ENCODE measurements around the gene UPK1A. TPM values are rescaled to one million over a fixed set of nuclear protein-coding genes. Genes with fewer than 3 reads are reported as not detected.
"Not testable (repeated sequence)": the region's sequence is repeated elsewhere in the genome, so short reads cannot be mapped to it uniquely, and the experiment has no call there.

The UPK1A gene
- total RNA-seq, 1 donor from 2014 or later: not detected

GRCh38 chr19:35722461-35722860 is 56.1 kb downstream of the UPK1A start:
- H3K4me3 ChIP-seq (ENCODE audit: low read depth, low read length): no peak overlapping the region
- peaks cover 8% of the 10 kb centered on the region for H3K36me3 ChIP-seq (ENCODE audit: control insufficient read depth, insufficient read depth, low read length)
- no peak for TF ChIP-seq CTCF (IDR thresholded peaks at IDR 0.05; ENCODE audit: insufficient read depth, low read length, poor library complexity, severe bottlenecking)
- DNase-seq (ENCODE audit: low read depth): no peak
- no peaks in the 10 kb centered on the region for H3K27me3 ChIP-seq (ENCODE audit: control insufficient read depth, insufficient read depth, low read length)

- no peak for TF ChIP-seq CTCF (IDR thresholded peaks at IDR 0.05; ENCODE audit: insufficient read depth, low read length, poor library complexity, severe bottlenecking)
- no peaks in the 10 kb centered on the region for H3K27me3 ChIP-seq (ENCODE audit: control insufficient read depth, insufficient read depth, low read length)
- DNase-seq (ENCODE audit: low read depth): no peak
- peaks cover 8% of the 10 kb centered on the region for H3K36me3 ChIP-seq (ENCODE audit: control insufficient read depth, insufficient read depth, low read length)
- H3K4me3 ChIP-seq (ENCODE audit: low read depth, low read length): no peak overlapping the region
Observed at GRCh38 chr19:35722897-35723296, 56.6 kb downstream of the UPK1A start.

GRCh38 chr19:35723671-35724070 is 57.4 kb downstream of the UPK1A start:
- DNase-seq (ENCODE audit: low read depth): no peak
- H3K36me3 ChIP-seq (ENCODE audit: control insufficient read depth, insufficient read depth, low read length): peaks cover 8% of the 10 kb centered on the region
- TF ChIP-seq CTCF (IDR thresholded peaks at IDR 0.05; ENCODE audit: insufficient read depth, low read length, poor library complexity, severe bottlenecking): no peak

GRCh38 chr19:35724132-35724531 is 57.8 kb downstream of the UPK1A start:
- H3K27me3 ChIP-seq (ENCODE audit: control insufficient read depth, insufficient read depth, low read length); DNase-seq (ENCODE audit: low read depth); H3K36me3 ChIP-seq (ENCODE audit: control insufficient read depth, insufficient read depth, low read length); H3K4me3 ChIP-seq (ENCODE audit: low read depth, low read length): not testable (repeated sequence)

More at GRCh38 chr19:35723671-35724070, 57.4 kb downstream of the UPK1A start:
- Histone ChIP-seq H3K4me3 (ENCODE audit: low read depth, low read length) (no peak overlapping the region), H3K27me3 (ENCODE audit: control insufficient read depth, insufficient read depth, low read length) (no peaks in the 10 kb centered on the region)

GRCh38 chr19:35724560-35724959 is 58.2 kb downstream of the UPK1A start:
- peaks cover 8% of the 10 kb centered on the region for H3K36me3 ChIP-seq (ENCODE audit: control insufficient read depth, insufficient read depth, low read length)
- DNase-seq (ENCODE audit: low read depth): no peak
- no peak overlapping the region for H3K4me3 ChIP-seq (ENCODE audit: low read depth, low read length)
- TF ChIP-seq CTCF (IDR thresholded peaks at IDR 0.05; ENCODE audit: insufficient read depth, low read length, poor library complexity, severe bottlenecking): no peak
- H3K27me3 ChIP-seq (ENCODE audit: control insufficient read depth, insufficient read depth, low read length): no peaks in the 10 kb centered on the region

- no peak for DNase-seq (ENCODE audit: low read depth)
- H3K27me3 ChIP-seq (ENCODE audit: control insufficient read depth, insufficient read depth, low read length): no peaks in the 10 kb centered on the region
- H3K4me3 ChIP-seq (ENCODE audit: low read depth, low read length): no peak overlapping the region
- peaks cover 9% of the 10 kb centered on the region for H3K36me3 ChIP-seq (ENCODE audit: control insufficient read depth, insufficient read depth, low read length)
- TF ChIP-seq CTCF (IDR thresholded peaks at IDR 0.05; ENCODE audit: insufficient read depth, low read length, poor library complexity, severe bottlenecking): no peak
Observed at GRCh38 chr19:35725216-35725861, 59.0 kb downstream of the UPK1A start.
